Endothelial cell of umbilical vein (primary cell): Measurements from ENCODE around the gene PARD3B. TPM values are rescaled to one million over a fixed set of nuclear protein-coding genes. Genes with fewer than 3 reads are reported as not detected.
A peak's percentile ranks its signal among the peaks of the same experiment; 100 is the strongest.

ENCODE experiments used
- BruUV-seq: library from RNA; stranded (reverse); fragments of 400-500 nt; replicated peaks from 2 replicates; lab custom pipeline; 2021; lab: Mats Ljungman, UMichigan
- CTCF ChIA-PET: fragments of 300-600, 350-600 bp; sonication (Branson Sonifier 250); formaldehyde crosslinking; loops from one replicate; lab custom pipeline; 2021; ENCODE audit warnings: antibody characterized with exemption, inconsistent platforms; lab: Charles Lee
- POLR2A ChIA-PET: fragments of 300-600, 350-600 bp; sonication (Branson Sonifier 250); formaldehyde crosslinking; loops from one replicate; lab custom pipeline; 2021; ENCODE audit warnings: antibody characterized with exemption, inconsistent platforms; lab: Charles Lee
- DNase-seq: peaks from one replicate; pipeline ENCODE4 v3.0.0-alpha.2; 2011; ENCODE audit warnings: low read depth, low spot score
- FAIRE-seq: peaks from 2 replicates; lab custom pipeline; 2011; peaks lifted over from hg19 to GRCh38; lab: Jason Lieb, UNC
- H2AFZ ChIP-seq: 2 replicates; pipeline ENCODE4 v1.6.0; 2012; ENCODE audit warnings: low read depth, low read length, control low read depth, inconsistent platforms
- H3K27ac ChIP-seq: 2 replicates; pipeline ENCODE4 v1.5.1; 2011; ENCODE audit warnings: low read depth, mild to moderate bottlenecking, control low read depth, low read length, moderate library complexity; ENCODE audit not compliant: insufficient read depth
- H3K27me3 ChIP-seq, 2 experiments: 2 replicates each; pipeline versions ENCODE4 v1.6.0 to v1.6.1; 2011; ENCODE audit warnings: low read length in 2 of 2, mixed read lengths in 1 of 2; ENCODE audit not compliant: control insufficient read depth in 2 of 2, insufficient read depth in 2 of 2
- H3K36me3 ChIP-seq, 2 experiments: 2 replicates in 1 of 2; 3 replicates in 1 of 2; pipeline ENCODE4 v1.5.1; 2011; ENCODE audit warnings: low read length in 2 of 2, mild to moderate bottlenecking in 1 of 2, moderate library complexity in 1 of 2; ENCODE audit not compliant: control insufficient read depth in 2 of 2, insufficient read depth in 2 of 2; ENCODE audit errors: extremely low read depth in 1 of 2
- H3K4me1 ChIP-seq: 3 replicates; pipeline ENCODE4 v1.5.1; 2011; ENCODE audit warnings: mild to moderate bottlenecking, low read length; ENCODE audit not compliant: control insufficient read depth, insufficient read depth; ENCODE audit errors: extremely low read depth
- H3K4me2 ChIP-seq: 2 replicates; pipeline ENCODE4 v1.6.1; 2011; ENCODE audit warnings: low read length, control low read depth, mixed read lengths; ENCODE audit not compliant: insufficient read depth
- H3K4me3 ChIP-seq, 3 experiments: fragments of 200-600 bp in 1 of 3; sonication (generic), shearing (Covaris generic) in 1 of 3; replicated peaks in 1 of 3; 2 replicates each; pipeline ENCODE4 v1.5.1; 2011 to 2016; ENCODE audit warnings: control low read depth in 3 of 3, low read length in 3 of 3, mild to moderate bottlenecking in 2 of 3, inconsistent platforms in 1 of 3, low read depth in 1 of 3, moderate library complexity in 1 of 3; ENCODE audit not compliant: insufficient read depth in 1 of 3
- H3K79me2 ChIP-seq: 2 replicates; pipeline ENCODE4 v1.6.0; 2012; ENCODE audit warnings: low read length, inconsistent platforms; ENCODE audit not compliant: control insufficient read depth, insufficient read depth
- H3K9ac ChIP-seq: replicated peaks from 2 replicates; pipeline ENCODE3; 2011; ENCODE audit warnings: low read length, control low read depth; ENCODE audit not compliant: insufficient read depth; ENCODE audit errors: extremely low read depth
- H3K9me1 ChIP-seq: replicated peaks from 3 replicates; pipeline ENCODE4 v1.6.0; 2011; ENCODE audit warnings: mild to moderate bottlenecking, low read length; ENCODE audit not compliant: control insufficient read depth, insufficient read depth; ENCODE audit errors: extremely low read depth
- H3K9me3 ChIP-seq: replicated peaks from 2 replicates; pipeline ENCODE4 v1.5.1; 2012; ENCODE audit warnings: low read length, inconsistent platforms; ENCODE audit not compliant: control insufficient read depth, insufficient read depth
- H4K20me1 ChIP-seq: replicated peaks from 2 replicates; pipeline ENCODE3; 2011; ENCODE audit warnings: mild to moderate bottlenecking, low read length; ENCODE audit not compliant: control insufficient read depth, insufficient read depth; ENCODE audit errors: extremely low read depth
- CTCF ChIP-seq, 2 donors: IDR thresholded peaks; 1 replicate in 1 of 2; 2 replicates in 1 of 2; pipeline ENCODE4 v1.5.1; 2011; ENCODE audit warnings: low read length in 2 of 2, mild to moderate bottlenecking in 2 of 2, moderate library complexity in 2 of 2, control low read depth in 1 of 2, inconsistent platforms in 1 of 2, low read depth in 1 of 2; ENCODE audit not compliant: insufficient read depth in 1 of 2; ENCODE audit errors: extremely low read depth in 1 of 2
- EZH2 ChIP-seq: IDR thresholded peaks from 2 replicates; pipeline ENCODE4 v1.6.1; 2012; ENCODE audit warnings: borderline replicate concordance, low read depth, mild to moderate bottlenecking, moderate library complexity, low read length, inconsistent platforms; ENCODE audit not compliant: severe bottlenecking
- FOS ChIP-seq: IDR thresholded peaks from 2 replicates; pipeline ENCODE4 v1.6.1; 2011; ENCODE audit warnings: mild to moderate bottlenecking, low read length, moderate library complexity, borderline replicate concordance; ENCODE audit not compliant: insufficient read depth
- GATA2 ChIP-seq: IDR thresholded peaks from 2 replicates; pipeline ENCODE4 v1.7.0; 2011; ENCODE audit warnings: low read depth, mild to moderate bottlenecking, moderate library complexity, mixed read lengths, low read length; ENCODE audit not compliant: insufficient read length, insufficient read depth
- JUN ChIP-seq: IDR thresholded peaks from 2 replicates; pipeline ENCODE4 v1.6.1; 2011; ENCODE audit warnings: borderline replicate concordance, low read depth; ENCODE audit not compliant: insufficient read length, insufficient read depth
- MYC ChIP-seq: IDR thresholded peaks from one replicate; pipeline ENCODE4 v1.6.1; 2011; ENCODE audit warnings: mild to moderate bottlenecking, low read depth, low read length
- POLR2A ChIP-seq: IDR thresholded peaks from 2 replicates; pipeline ENCODE4 v1.6.1; 2012; ENCODE audit warnings: low read depth, mild to moderate bottlenecking, control low read depth, low read length
- POLR2AphosphoS5 ChIP-seq: IDR thresholded peaks from 2 replicates; pipeline ENCODE4 v1.6.1; 2012; ENCODE audit warnings: low read depth, mild to moderate bottlenecking, control low read depth, low read length, moderate library complexity; ENCODE audit not compliant: insufficient read depth
- dilution Hi-C: fragments of 300-500 bp; cut with MboI; formaldehyde crosslinking; loops from one replicate; pipeline ENCODE4 v1.15.0; 2019; ENCODE audit warnings: low sequenced_read_pairs; ENCODE audit not compliant: extremely low pct_ligation_motif_present
- intact Hi-C: fragments of 100-400 bp; cut with micrococcal nuclease; formaldehyde crosslinking; loops from one replicate; pipeline ENCODE4 v1.10.0; 2022
- polyA plus RNA-seq, 4 experiments: library from polyadenylated mRNA; depleted of rRNA in 3 of 4; stranded (reverse) in 3 of 4; unstranded in 1 of 4; fragments of >200 nt; gene quantifications; 2 replicates each; pipeline versions ENCODE4 v1.2.1 to v1.2.3, GENCODE V29; 2011 to 2012; ENCODE audit warnings: missing spikeins in 1 of 4
- total RNA-seq: library from RNA; stranded (reverse); gene quantifications from 2 replicates; pipeline ENCODE4 v1.2.3, GENCODE V29; 2021

PARD3B gene
- total and polyA plus RNA-seq, 2 donors (not counting 3 experiments of a cell fraction or from before 2014, with no cell fraction given), result 2.2 to 30.9 TPM

- peak; percentile 29 for DNase-seq
- dilution Hi-C loops (no loop called here), intact Hi-C loops (loop anchor here (1.0 to 10.0 kb wide), 3 partner anchors 94 to 299 kb away; no protein-coding TSS in a partner anchor)
- Histone ChIP-seq H4K20me1 (no peaks in the 10 kb centered on the region), H3K79me2 (peaks cover 11% of the 10 kb centered on the region), H3K27ac (peak overlapping the region; percentile 67), H3K9ac (peak overlapping the region; percentile 94), H3K9me3 (no peaks in the 10 kb centered on the region), H2AFZ (peak overlapping the region; percentile 97), H3K36me3 (no peaks in the 10 kb centered on the region), H3K4me3 (peak overlapping the region; percentile 78 to 90 (median 87)), H3K27me3 (no peaks in the 10 kb centered on the region), H3K9me1 (no peaks in the 10 kb centered on the region), H3K4me2 (peak overlapping the region; percentile 92), H3K4me1 (peaks cover 21% of the 10 kb centered on the region)
- TSS peak; percentile 32 for BruUV-seq
- ChIA-PET CTCF (interaction anchor here (1.1 to 2.3 kb wide), 3 partner anchors 24 to 146 kb away, joined by 3 to 9 read pairs (median 3); no protein-coding TSS in a partner anchor), POLR2A (interaction anchor here (0.8 to 1.2 kb wide), 2 partner anchors 1136 to 1138 kb away, joined by 3 read pairs; partner anchors contain the start of gene NRP2)
- no peak for TF ChIP-seq MYC
- TF ChIP-seq JUN, result no peak
- no peak for TF ChIP-seq FOS
- TF ChIP-seq POLR2A, result no peak
- FAIRE-seq, result no peak
Observed at GRCh38 chr2:204545861-204546735, 823 bp downstream of the PARD3B start.

GRCh38 chr2:204550751-204551511 lies 5.7 kb downstream of the PARD3B start:
- TF ChIP-seq JUN (no peak), EZH2 (no peak), POLR2A (no peak), CTCF (IDR thresholded peaks at IDR 0.05; ENCODE audit: extremely low read depth in 1 of 2, insufficient read depth in 1 of 2, low read depth in 1 of 2, low read length in 2 of 2) (no peak), POLR2AphosphoS5 (no peak), MYC (no peak), FOS (no peak), GATA2 (no peak)
- DNase-seq (no peak), FAIRE-seq (no peak)
- Histone ChIP-seq H3K79me2 (peaks cover 12% of the 10 kb centered on the region), H3K9me3 (no peaks in the 10 kb centered on the region), H3K27ac (no peak overlapping the region), H2AFZ (no peak overlapping the region), H3K4me3 (no peak overlapping the region), H3K36me3 (no peaks in the 10 kb centered on the region), H4K20me1 (no peaks in the 10 kb centered on the region), H3K9me1 (no peaks in the 10 kb centered on the region), H3K9ac (no peak overlapping the region), H3K4me2 (no peak overlapping the region), H3K27me3 (no peaks in the 10 kb centered on the region), H3K4me1 (peaks cover 13% of the 10 kb centered on the region)
- POLR2A ChIA-PET, result no interaction called here
- intact Hi-C loops, result no loop called here
- BruUV-seq, result no TSS peak
- CTCF ChIA-PET, result interaction anchor here (1.7 to 2.2 kb wide), 2 partner anchors 20 to 141 kb away, joined by 5 to 6 read pairs; no protein-coding TSS in a partner anchor
- dilution Hi-C loops, result no loop called here
